ENCODE data around the gene DAPK1. TPM values are rescaled to one million over a fixed set of nuclear protein-coding genes. Genes with fewer than 3 reads are reported as not detected.

DAPK1 gene
- total RNA-seq, 4 donors from 2014 or later: 8.8 to 18.3 (median 9.9) TPM

- no peak for TF ChIP-seq POLR2A (IDR thresholded peaks at IDR 0.05)
- TF ChIP-seq, protein P1, sequence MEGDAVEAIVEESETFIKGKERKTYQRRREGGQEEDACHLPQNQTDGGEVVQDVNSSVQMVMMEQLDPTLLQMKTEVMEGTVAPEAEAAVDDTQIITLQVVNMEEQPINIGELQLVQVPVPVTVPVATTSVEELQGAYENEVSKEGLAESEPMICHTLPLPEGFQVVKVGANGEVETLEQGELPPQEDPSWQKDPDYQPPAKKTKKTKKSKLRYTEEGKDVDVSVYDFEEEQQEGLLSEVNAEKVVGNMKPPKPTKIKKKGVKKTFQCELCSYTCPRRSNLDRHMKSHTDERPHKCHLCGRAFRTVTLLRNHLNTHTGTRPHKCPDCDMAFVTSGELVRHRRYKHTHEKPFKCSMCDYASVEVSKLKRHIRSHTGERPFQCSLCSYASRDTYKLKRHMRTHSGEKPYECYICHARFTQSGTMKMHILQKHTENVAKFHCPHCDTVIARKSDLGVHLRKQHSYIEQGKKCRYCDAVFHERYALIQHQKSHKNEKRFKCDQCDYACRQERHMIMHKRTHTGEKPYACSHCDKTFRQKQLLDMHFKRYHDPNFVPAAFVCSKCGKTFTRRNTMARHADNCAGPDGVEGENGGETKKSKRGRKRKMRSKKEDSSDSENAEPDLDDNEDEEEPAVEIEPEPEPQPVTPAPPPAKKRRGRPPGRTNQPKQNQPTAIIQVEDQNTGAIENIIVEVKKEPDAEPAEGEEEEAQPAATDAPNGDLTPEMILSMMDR (IDR thresholded peaks at IDR 0.05): no peak
- 90 to 98% methylated on average over 3 of the region's 3 CpGs for WGBS, 2 donors
- DNase-seq (ENCODE audit: low spot score in 2 of 2): no peak
- H3K4me3 ChIP-seq (ENCODE audit: low read depth, poor library complexity, severe bottlenecking): no peak overlapping the region
- intact Hi-C loops (cut with DNase I; ENCODE audit: low total_unique reads): no loop called here
These were observed 220.6 kb downstream of the DAPK1 start for GRCh38 chr9:87718231-87718630.

- no peak for DNase-seq (ENCODE audit: low spot score in 2 of 2)
- TF ChIP-seq, protein P1 (IDR thresholded peaks at IDR 0.05): no peak
- no peak for TF ChIP-seq POLR2A (IDR thresholded peaks at IDR 0.05)
- intact Hi-C loops (cut with DNase I; ENCODE audit: low total_unique reads): no loop called here
- H3K4me3 ChIP-seq (ENCODE audit: low read depth, poor library complexity, severe bottlenecking): no peak overlapping the region
- 90 to 92% methylated on average over 6 of the region's 6 CpGs for WGBS, 2 donors
These were observed 221.4 kb downstream of the DAPK1 start for GRCh38 chr9:87718852-87719612.

DNA sequence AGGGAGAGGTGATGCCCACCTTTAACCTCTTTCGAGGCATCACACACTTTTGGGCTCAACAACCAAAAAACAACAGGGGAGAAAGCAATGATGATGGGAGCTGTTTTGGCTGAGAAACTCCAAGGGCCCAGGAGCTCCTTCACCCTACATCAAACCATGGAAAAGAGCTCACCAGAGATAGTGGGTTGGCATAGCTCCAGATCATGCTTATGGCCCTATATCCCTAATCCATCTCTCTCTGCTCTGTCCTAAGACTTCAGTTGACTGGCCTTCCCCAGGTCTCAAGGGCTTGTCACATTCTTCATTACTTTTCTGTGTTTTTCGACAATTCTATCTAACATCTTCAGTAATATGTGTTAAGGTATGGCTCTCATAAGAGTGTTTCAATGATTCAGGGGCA is 222.5 kb downstream of the DAPK1 start:
- intact Hi-C loops (cut with DNase I; ENCODE audit: low total_unique reads): no loop called here
- TF ChIP-seq, protein P1 (IDR thresholded peaks at IDR 0.05): no peak
- TF ChIP-seq POLR2A (IDR thresholded peaks at IDR 0.05): no peak
- DNase-seq (ENCODE audit: low spot score in 2 of 2): no peak
- WGBS, 2 donors: 96% methylated on average over 2 of the region's 2 CpGs
- H3K4me3 ChIP-seq (ENCODE audit: low read depth, poor library complexity, severe bottlenecking): no peak overlapping the region

GRCh38 chr9:87722393-87723088 is 224.9 kb downstream of the DAPK1 start:
- no peak for TF ChIP-seq POLR2A (IDR thresholded peaks at IDR 0.05)
- TF ChIP-seq, protein P1 (IDR thresholded peaks at IDR 0.05): no peak
- 84 to 91% methylated on average over 5 of the region's 5 CpGs for WGBS, 2 donors
- intact Hi-C loops (cut with DNase I; ENCODE audit: low total_unique reads): no loop called here
- peak in 1 of 2 donors; percentile 56 for DNase-seq (ENCODE audit: low spot score in 2 of 2)
- H3K4me3 ChIP-seq (ENCODE audit: low read depth, poor library complexity, severe bottlenecking): no peak overlapping the region

GRCh38 chr9:87725356-87725899 is 227.8 kb downstream of the DAPK1 start:
- intact Hi-C loops (cut with DNase I; ENCODE audit: low total_unique reads): no loop called here
- peak overlapping the region; percentile 53 for H3K4me3 ChIP-seq (ENCODE audit: low read depth, poor library complexity, severe bottlenecking)
- DNase-seq (ENCODE audit: low spot score in 2 of 2): peak in 1 of 2 donors; percentile 87
- WGBS, 2 donors: 3% methylated on average over 15 to 25 of the region's 25 CpGs
- TF ChIP-seq, protein P1 (IDR thresholded peaks at IDR 0.05): no peak
- TF ChIP-seq POLR2A (IDR thresholded peaks at IDR 0.05): no peak
